GM12878 (cell line): ENCODE data around the gene HNRNPAB. TPM values are rescaled to one million over a fixed set of nuclear protein-coding genes. Genes with fewer than 3 reads are reported as not detected.

Source experiments
- BCL11A ChIP-seq: IDR thresholded peaks from 2 replicates; pipeline ENCODE4 v1.6.1; 2011; ENCODE audit warnings: low read depth, low read length
- CBX3 ChIP-seq: fragments of 200-600 bp; sonication (generic); IDR thresholded peaks from 2 replicates; pipeline ENCODE4 v1.6.1; 2016; ENCODE audit warnings: low read depth, borderline replicate concordance
- CBX5 ChIP-seq: sonication (generic); IDR thresholded peaks from 2 replicates; pipeline ENCODE4 v1.6.1; 2016; ENCODE audit warnings: low read depth, moderate library complexity, mild to moderate bottlenecking, inconsistent platforms
- CREM ChIP-seq: IDR thresholded peaks from 2 replicates; pipeline ENCODE4 v1.6.1; 2014; ENCODE audit warnings: antibody characterized with exemption, low read depth
- IKZF1 ChIP-seq: fragments of 450-650 bp; conservative IDR thresholded peaks from 2 replicates; pipeline ENCODE4 v1.6.1; 2017; ENCODE audit warnings: antibody characterized with exemption, mild to moderate bottlenecking
- IRF5 ChIP-seq: fragments of 450-650 bp; IDR thresholded peaks from 2 replicates; pipeline ENCODE4 v1.6.1; 2017; ENCODE audit warnings: borderline replicate concordance
- MEF2A ChIP-seq: IDR thresholded peaks from 2 replicates; pipeline ENCODE4 v1.6.1; 2011; ENCODE audit warnings: low read depth, mild to moderate bottlenecking, low read length, moderate library complexity; ENCODE audit not compliant: insufficient read depth
- MYC ChIP-seq: IDR thresholded peaks from 2 replicates; pipeline ENCODE4 v1.6.1; 2011; ENCODE audit warnings: mild to moderate bottlenecking, low read length, moderate library complexity, inconsistent platforms; ENCODE audit not compliant: insufficient read depth, insufficient replicate concordance, insufficient read length, severe bottlenecking
- NBN ChIP-seq: fragments of 450-650 bp; IDR thresholded peaks from 2 replicates; pipeline ENCODE4 v1.6.1; 2016
- REST ChIP-seq: IDR thresholded peaks from 2 replicates; pipeline ENCODE4 v1.6.1; 2012; ENCODE audit warnings: mild to moderate bottlenecking, low read depth, low read length
- RFX5 ChIP-seq: IDR thresholded peaks from 2 replicates; pipeline ENCODE4 v1.6.1; 2011; ENCODE audit warnings: low read depth, low read length, improper control_type of control experiment
- SREBF1 ChIP-seq: IDR thresholded peaks from 2 replicates; pipeline ENCODE4 v1.6.1; 2012; ENCODE audit warnings: mild to moderate bottlenecking, low read length
- ZBED1 ChIP-seq: IDR thresholded peaks from 2 replicates; pipeline ENCODE4 v1.6.1; 2016; ENCODE audit warnings: borderline replicate concordance
- ZSCAN29 ChIP-seq: fragments of 450-650 bp; IDR thresholded peaks from 2 replicates; pipeline ENCODE4 v1.6.1; 2017; ENCODE audit warnings: mild to moderate bottlenecking, moderate library complexity
- polyA plus RNA-seq, 11 experiments: library from polyadenylated mRNA; depleted of rRNA in 4 of 11; unstranded in 6 of 11; stranded (reverse) in 5 of 11; fragments of >200 nt; fragmentation: Nextera tagmentation in 4 of 11; fragmentation: Illumina TruSeq in 1 of 11; extraction: Ambion mirVana in 4 of 11; extraction: Trizol in 1 of 11; gene quantifications; 1 replicate in 1 of 11; 2 replicates in 10 of 11; pipeline versions ENCODE4 v1.2.1 to v1.2.3, GENCODE V29; 2011 to 2016; ENCODE audit warnings: inconsistent platforms in 2 of 11, missing spikeins in 2 of 11, low read depth in 1 of 11
- total RNA-seq, 4 experiments: library from RNA; depleted of rRNA in 3 of 4; stranded (reverse); fragments of >200 nt in 3 of 4; fragmentation: Illumina TruSeq in 1 of 4; extraction: Trizol in 1 of 4; gene quantifications; 2 replicates each; pipeline versions ENCODE4 v1.2.1 to v1.2.3, GENCODE V29; 2013 to 2021
- TF ChIP-seq, protein P1 (sequence below): IDR thresholded peaks from 2 replicates; pipeline ENCODE4 v1.6.1; 2012; ENCODE audit warnings: low read depth, low read length, improper control_type of control experiment
- TF ChIP-seq, protein P2 (sequence below): fragments of 450-650 bp; conservative IDR thresholded peaks from 2 replicates; pipeline ENCODE4 v1.6.1; 2017; ENCODE audit warnings: mild to moderate bottlenecking, moderate library complexity
- TF ChIP-seq, protein P3 (sequence below): IDR thresholded peaks from 2 replicates; pipeline ENCODE4 v1.6.1; 2012; ENCODE audit warnings: low read length, inconsistent platforms

Gene HNRNPAB
- total and polyA plus RNA-seq, 10 of the 15 experiments (the other 5 are each of a cell fraction or from before 2014, with no cell fraction given), result 42.3 to 330 (median 230) TPM

DNA sequence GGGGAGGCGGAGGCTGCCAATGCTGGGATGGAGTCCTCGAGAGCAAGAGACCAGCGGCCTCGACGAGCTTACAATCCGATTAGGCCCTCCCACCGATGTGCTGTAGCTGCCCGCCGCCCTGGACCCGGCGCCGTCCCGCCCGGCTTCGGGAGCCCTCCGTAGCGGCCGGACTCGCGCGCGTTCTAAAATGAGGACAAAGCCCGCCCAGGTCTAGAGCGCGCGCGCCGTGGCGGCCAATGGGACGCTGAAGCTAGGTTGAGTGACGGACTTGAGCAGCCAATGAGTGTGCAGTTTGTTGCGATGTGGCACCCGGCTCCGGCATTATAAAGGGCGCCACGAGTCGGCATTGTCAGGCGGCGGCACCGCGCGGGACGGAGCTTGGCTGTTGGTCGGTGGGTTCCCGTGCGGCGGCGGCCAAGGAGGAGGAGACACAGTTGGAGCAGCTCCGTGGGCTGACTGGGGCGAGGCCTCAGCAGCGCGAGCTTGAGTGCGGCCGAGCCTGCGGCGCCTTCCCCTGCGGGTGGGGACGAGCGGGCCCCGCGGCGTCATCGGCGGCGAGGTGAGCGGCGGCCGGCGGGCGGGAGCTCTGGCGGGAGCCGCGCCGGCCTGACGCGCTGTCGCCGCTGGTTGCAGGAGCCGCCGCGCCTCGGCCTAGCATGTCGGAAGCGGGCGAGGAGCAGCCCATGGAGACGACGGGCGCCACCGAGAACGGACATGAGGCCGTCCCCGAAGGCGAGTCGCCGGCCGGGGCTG, at the start of gene HNRNPAB (continued):
- TF ChIP-seq REST (0 out of 2 replicates have a peak, but pooled peaks have one; percentile 40), ZSCAN29 (no peak), ZBED1 (no peak), RFX5 (no peak), SREBF1 (no peak), MEF2A (no peak), NBN (0 out of 2 replicates have a peak, but pooled peaks have one; percentile 19), IRF5 (no peak), CBX3 (no peak), CBX5 (no peak), IKZF1 (peak; percentile 17; the same call in 1 of the 2 replicates), CREM (peak; percentile 65), BCL11A (no peak), MYC (peak; percentile 22)
- TF ChIP-seq, protein P1, sequence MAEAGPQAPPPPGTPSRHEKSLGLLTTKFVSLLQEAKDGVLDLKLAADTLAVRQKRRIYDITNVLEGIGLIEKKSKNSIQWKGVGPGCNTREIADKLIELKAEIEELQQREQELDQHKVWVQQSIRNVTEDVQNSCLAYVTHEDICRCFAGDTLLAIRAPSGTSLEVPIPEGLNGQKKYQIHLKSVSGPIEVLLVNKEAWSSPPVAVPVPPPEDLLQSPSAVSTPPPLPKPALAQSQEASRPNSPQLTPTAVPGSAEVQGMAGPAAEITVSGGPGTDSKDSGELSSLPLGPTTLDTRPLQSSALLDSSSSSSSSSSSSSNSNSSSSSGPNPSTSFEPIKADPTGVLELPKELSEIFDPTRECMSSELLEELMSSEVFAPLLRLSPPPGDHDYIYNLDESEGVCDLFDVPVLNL, result peak; percentile 82
- TF ChIP-seq, protein P2, sequence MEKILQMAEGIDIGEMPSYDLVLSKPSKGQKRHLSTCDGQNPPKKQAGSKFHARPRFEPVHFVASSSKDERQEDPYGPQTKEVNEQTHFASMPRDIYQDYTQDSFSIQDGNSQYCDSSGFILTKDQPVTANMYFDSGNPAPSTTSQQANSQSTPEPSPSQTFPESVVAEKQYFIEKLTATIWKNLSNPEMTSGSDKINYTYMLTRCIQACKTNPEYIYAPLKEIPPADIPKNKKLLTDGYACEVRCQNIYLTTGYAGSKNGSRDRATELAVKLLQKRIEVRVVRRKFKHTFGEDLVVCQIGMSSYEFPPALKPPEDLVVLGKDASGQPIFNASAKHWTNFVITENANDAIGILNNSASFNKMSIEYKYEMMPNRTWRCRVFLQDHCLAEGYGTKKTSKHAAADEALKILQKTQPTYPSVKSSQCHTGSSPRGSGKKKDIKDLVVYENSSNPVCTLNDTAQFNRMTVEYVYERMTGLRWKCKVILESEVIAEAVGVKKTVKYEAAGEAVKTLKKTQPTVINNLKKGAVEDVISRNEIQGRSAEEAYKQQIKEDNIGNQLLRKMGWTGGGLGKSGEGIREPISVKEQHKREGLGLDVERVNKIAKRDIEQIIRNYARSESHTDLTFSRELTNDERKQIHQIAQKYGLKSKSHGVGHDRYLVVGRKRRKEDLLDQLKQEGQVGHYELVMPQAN, result peak; percentile 91
- TF ChIP-seq, protein P3, sequence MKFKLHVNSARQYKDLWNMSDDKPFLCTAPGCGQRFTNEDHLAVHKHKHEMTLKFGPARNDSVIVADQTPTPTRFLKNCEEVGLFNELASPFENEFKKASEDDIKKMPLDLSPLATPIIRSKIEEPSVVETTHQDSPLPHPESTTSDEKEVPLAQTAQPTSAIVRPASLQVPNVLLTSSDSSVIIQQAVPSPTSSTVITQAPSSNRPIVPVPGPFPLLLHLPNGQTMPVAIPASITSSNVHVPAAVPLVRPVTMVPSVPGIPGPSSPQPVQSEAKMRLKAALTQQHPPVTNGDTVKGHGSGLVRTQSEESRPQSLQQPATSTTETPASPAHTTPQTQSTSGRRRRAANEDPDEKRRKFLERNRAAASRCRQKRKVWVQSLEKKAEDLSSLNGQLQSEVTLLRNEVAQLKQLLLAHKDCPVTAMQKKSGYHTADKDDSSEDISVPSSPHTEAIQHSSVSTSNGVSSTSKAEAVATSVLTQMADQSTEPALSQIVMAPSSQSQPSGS, result no peak
